KMS-11 (cell line): ENCODE data around the gene RNF225.
A peak's percentile ranks its signal among the peaks of the same experiment; 100 is the strongest.

Experiments
- H2AFZ ChIP-seq: fragments of 200-600 bp; sonication (generic); 2 replicates; pipeline ENCODE4 v1.6.1; 2016; ENCODE audit warnings: antibody characterized with exemption, mixed run types, low read depth
- H3K27ac ChIP-seq: fragments of 200-600 bp; sonication (generic); 2 replicates; pipeline ENCODE4 v1.6.1; 2016; ENCODE audit warnings: mild to moderate bottlenecking, mixed run types
- H3K27me3 ChIP-seq: fragments of 200-600 bp; sonication (generic); 2 replicates; pipeline ENCODE4 v1.6.1; 2017; ENCODE audit warnings: mild to moderate bottlenecking, low read depth, mixed run types, moderate library complexity; ENCODE audit not compliant: insufficient read depth
- H3K36me3 ChIP-seq: fragments of 200-600 bp; sonication (generic); 2 replicates; pipeline ENCODE4 v1.6.1; 2017; ENCODE audit warnings: mild to moderate bottlenecking, mixed run types; ENCODE audit not compliant: insufficient read depth
- H3K4me1 ChIP-seq: fragments of 200-600 bp; sonication (generic); 2 replicates; pipeline ENCODE4 v1.6.1; 2016; ENCODE audit warnings: mild to moderate bottlenecking, low read depth, mixed run types; ENCODE audit not compliant: poor library complexity, severe bottlenecking
- H3K4me2 ChIP-seq: fragments of 200-600 bp; sonication (generic); 2 replicates; pipeline ENCODE4 v1.7.0; 2016; ENCODE audit warnings: mild to moderate bottlenecking, mixed run types
- H3K4me3 ChIP-seq: fragments of 200-600 bp; sonication (generic); IDR thresholded peaks from 2 replicates; pipeline ENCODE4 v1.6.1; 2017; ENCODE audit warnings: low read depth, low read length, mixed read lengths; ENCODE audit not compliant: insufficient read depth
- H3K79me2 ChIP-seq: fragments of 200-600 bp; sonication (generic); 2 replicates; pipeline ENCODE4 v1.6.1; 2016; ENCODE audit warnings: low read depth, mixed run types; ENCODE audit not compliant: insufficient read depth
- H3K9ac ChIP-seq: fragments of 200-600 bp; sonication (generic); 2 replicates; pipeline ENCODE4 v1.6.1; 2016; ENCODE audit warnings: mild to moderate bottlenecking, mixed run types
- H4K20me1 ChIP-seq: fragments of 200-600 bp; sonication (generic); 2 replicates; pipeline ENCODE4 v1.6.1; 2016; ENCODE audit warnings: mild to moderate bottlenecking, mixed run types; ENCODE audit not compliant: insufficient read depth
- TF ChIP-seq, protein P1 (sequence below): fragments of 200-600 bp; sonication (generic); conservative IDR thresholded peaks from 2 replicates; pipeline ENCODE4 v1.6.1; 2017; ENCODE audit warnings: low read depth, mild to moderate bottlenecking, antibody characterized with exemption, low read length, moderate library complexity, mixed read lengths

RNF225 gene

GRCh38 chr19:58379246-58379645 lies 16.2 kb upstream of the RNF225 start:
- H3K4me2 ChIP-seq, result peak overlapping the region; percentile 100; the same call in 1 of the 2 replicates
- H3K4me3 ChIP-seq, result no peak overlapping the region
- no peaks in the 10 kb centered on the region for H3K36me3 ChIP-seq

GRCh38 chr19:58380037-58380661 lies 15.3 kb upstream of the RNF225 start:
- peak overlapping the region; percentile 93 for H2AFZ ChIP-seq
- H4K20me1 ChIP-seq, result no peaks in the 10 kb centered on the region
- no peaks in the 10 kb centered on the region for H3K36me3 ChIP-seq
- H3K79me2 ChIP-seq, result peaks cover 6% of the 10 kb centered on the region; the same call in 1 of the 2 replicates
- peaks cover 14% of the 10 kb centered on the region for H3K4me1 ChIP-seq
- TF ChIP-seq, protein P1, sequence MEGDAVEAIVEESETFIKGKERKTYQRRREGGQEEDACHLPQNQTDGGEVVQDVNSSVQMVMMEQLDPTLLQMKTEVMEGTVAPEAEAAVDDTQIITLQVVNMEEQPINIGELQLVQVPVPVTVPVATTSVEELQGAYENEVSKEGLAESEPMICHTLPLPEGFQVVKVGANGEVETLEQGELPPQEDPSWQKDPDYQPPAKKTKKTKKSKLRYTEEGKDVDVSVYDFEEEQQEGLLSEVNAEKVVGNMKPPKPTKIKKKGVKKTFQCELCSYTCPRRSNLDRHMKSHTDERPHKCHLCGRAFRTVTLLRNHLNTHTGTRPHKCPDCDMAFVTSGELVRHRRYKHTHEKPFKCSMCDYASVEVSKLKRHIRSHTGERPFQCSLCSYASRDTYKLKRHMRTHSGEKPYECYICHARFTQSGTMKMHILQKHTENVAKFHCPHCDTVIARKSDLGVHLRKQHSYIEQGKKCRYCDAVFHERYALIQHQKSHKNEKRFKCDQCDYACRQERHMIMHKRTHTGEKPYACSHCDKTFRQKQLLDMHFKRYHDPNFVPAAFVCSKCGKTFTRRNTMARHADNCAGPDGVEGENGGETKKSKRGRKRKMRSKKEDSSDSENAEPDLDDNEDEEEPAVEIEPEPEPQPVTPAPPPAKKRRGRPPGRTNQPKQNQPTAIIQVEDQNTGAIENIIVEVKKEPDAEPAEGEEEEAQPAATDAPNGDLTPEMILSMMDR, result no peak
- H3K27ac ChIP-seq, result peak overlapping the region; percentile 82
- peak overlapping the region; percentile 22 for H3K4me3 ChIP-seq
- peak overlapping the region; percentile 100 for H3K4me2 ChIP-seq
- H3K27me3 ChIP-seq, result no peaks in the 10 kb centered on the region
- H3K9ac ChIP-seq, result peak overlapping the region; percentile 83; the same call in 1 of the 2 replicates

More at GRCh38 chr19:58379246-58379645, 16.2 kb upstream of the RNF225 start:
- Histone ChIP-seq H3K27me3 (no peaks in the 10 kb centered on the region), H4K20me1 (no peaks in the 10 kb centered on the region), H3K27ac (no peak overlapping the region), H3K9ac (no peak overlapping the region), H3K4me1 (peaks cover 14% of the 10 kb centered on the region), H2AFZ (no peak overlapping the region), H3K79me2 (peaks cover 6% of the 10 kb centered on the region; the same call in 1 of the 2 replicates)
- TF ChIP-seq, protein P1, result no peak

GRCh38 chr19:58380662-58381459 lies 14.6 kb upstream of the RNF225 start, which contains the start of gene ZNF837:
Gene ZNF837, minus strand, starts transcription at chr19:58381030. Its CDS starts 11,698 bp downstream, at chr19:58369332.
- no peaks in the 10 kb centered on the region for H3K36me3 ChIP-seq
- peak within 1 kb of the TSS; percentile 93 for H2AFZ ChIP-seq
- H3K4me2 ChIP-seq, result peak within 1 kb of the TSS; percentile 100
- H3K9ac ChIP-seq, result peak within 1 kb of the TSS; percentile 83
- peaks cover 6% of the 10 kb centered on the region; the same call in 1 of the 2 replicates for H3K79me2 ChIP-seq
- peak within 1 kb of the TSS; percentile 82 for H3K27ac ChIP-seq
- H3K4me1 ChIP-seq, result peaks cover 19% of the 10 kb centered on the region
- peak within 1 kb of the TSS; percentile 22 for H3K4me3 ChIP-seq
- no peaks in the 10 kb centered on the region for H3K27me3 ChIP-seq
- TF ChIP-seq, protein P1, result no peak
- H4K20me1 ChIP-seq, result no peaks in the 10 kb centered on the region

DNA sequence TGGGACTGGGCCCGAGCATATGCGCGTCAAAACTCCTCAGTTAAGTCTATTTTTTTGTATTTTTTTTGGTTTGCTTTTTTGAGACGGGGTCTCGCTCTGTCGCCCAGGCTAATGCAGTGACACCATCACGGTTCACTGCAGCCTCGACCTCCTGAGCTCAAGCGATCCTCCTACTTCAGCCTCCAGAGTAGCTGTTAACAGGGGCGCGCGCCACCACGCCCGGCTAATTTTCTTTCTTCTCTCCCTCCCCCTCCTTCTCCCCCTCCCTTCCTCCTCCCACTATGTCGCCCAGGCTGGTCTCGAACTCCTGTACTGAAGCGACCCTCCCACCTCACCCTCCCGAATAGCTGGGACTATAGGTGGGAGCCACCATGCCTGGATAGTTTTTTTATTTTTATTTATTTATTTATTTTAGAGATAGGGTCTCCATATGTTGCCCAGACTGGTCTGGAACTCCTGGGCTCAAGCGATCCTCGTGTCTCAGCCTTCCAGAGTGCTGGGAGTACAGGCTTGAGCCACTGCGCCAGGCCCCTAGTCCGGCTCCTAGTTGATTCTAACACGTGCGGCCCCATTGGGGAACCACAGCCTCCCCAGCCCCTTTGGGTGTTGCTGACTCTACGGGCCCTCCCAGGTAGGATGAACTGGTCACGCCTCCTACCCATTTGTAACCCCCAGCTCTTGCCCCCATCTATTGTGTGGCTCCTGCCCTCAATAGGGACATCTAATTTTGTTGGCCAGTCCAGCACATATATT lies 13.8 kb upstream of the RNF225 start:
- peak overlapping the region; percentile 62; the same call in 1 of the 2 replicates for H2AFZ ChIP-seq
- H3K36me3 ChIP-seq, result no peaks in the 10 kb centered on the region
- H3K4me3 ChIP-seq, result no peak overlapping the region
- H3K79me2 ChIP-seq, result peaks cover 6% of the 10 kb centered on the region; the same call in 1 of the 2 replicates
- TF ChIP-seq, protein P1, result no peak
- H3K27me3 ChIP-seq, result no peaks in the 10 kb centered on the region
- H3K9ac ChIP-seq, result peak overlapping the region; percentile 83
- peak overlapping the region; percentile 82 for H3K27ac ChIP-seq
- H4K20me1 ChIP-seq, result no peaks in the 10 kb centered on the region
- H3K4me1 ChIP-seq, result peaks cover 21% of the 10 kb centered on the region
- peak overlapping the region; percentile 99 for H3K4me2 ChIP-seq
